ENCODE results near the gene NDUFAF3.
A peak's percentile ranks its signal among the peaks of the same experiment; 100 is the strongest.

Gene NDUFAF3

GRCh38 chr3:49017971-49018706 lies 3.8 kb upstream of the NDUFAF3 start, which contains the start of gene DALRD3:
Gene DALRD3, minus strand, starts transcription at chr3:49018580. Its CDS starts 16 bp downstream, at chr3:49018564.
- DNase-seq (ENCODE audit: low read depth) = peak; percentile 35

- DNase-seq (ENCODE audit: low read depth) = no peak
Observed at GRCh38 chr3:49018707-49019006, 3.3 kb upstream of the NDUFAF3 start.

DNA sequence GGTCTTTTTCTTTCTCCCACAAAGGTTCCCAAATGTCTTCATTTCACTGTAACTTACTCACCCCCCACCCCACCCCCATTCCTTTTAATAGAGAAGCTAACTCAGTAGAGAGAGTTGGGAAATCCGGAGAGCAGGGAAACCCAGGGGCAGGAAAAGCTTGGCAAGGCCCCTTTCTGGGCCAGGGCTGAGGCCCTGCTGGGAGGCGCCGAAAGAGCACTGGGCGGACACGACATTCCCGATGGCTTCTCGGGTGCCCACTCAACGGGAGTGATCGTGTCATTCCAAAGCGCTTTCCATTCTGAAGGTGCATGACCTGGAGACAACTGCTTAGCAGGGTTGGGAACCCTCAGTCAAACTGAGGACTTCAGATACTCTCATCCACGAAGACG lies 2.0 kb upstream of the NDUFAF3 start:
- no peak for DNase-seq (ENCODE audit: low read depth)

- no peak for DNase-seq (ENCODE audit: low read depth)
Observed at GRCh38 chr3:49020330-49021212, 1.4 kb upstream of the NDUFAF3 start.

- peak; percentile 96 for DNase-seq (ENCODE audit: low read depth)
Observed at GRCh38 chr3:49021213-49021812, 608 bp upstream of the NDUFAF3 start.

- DNase-seq (ENCODE audit: low read depth) = no peak
Observed at GRCh38 chr3:49022688-49023171, 809 bp downstream of the NDUFAF3 start.

- DNase-seq (ENCODE audit: low read depth) = no peak
Observed at GRCh38 chr3:49023775-49024174, 1.9 kb downstream of the NDUFAF3 start.

- DNase-seq (ENCODE audit: low read depth) = no peak
Observed at GRCh38 chr3:49024449-49024848, 2.5 kb downstream of the NDUFAF3 start.

DNA sequence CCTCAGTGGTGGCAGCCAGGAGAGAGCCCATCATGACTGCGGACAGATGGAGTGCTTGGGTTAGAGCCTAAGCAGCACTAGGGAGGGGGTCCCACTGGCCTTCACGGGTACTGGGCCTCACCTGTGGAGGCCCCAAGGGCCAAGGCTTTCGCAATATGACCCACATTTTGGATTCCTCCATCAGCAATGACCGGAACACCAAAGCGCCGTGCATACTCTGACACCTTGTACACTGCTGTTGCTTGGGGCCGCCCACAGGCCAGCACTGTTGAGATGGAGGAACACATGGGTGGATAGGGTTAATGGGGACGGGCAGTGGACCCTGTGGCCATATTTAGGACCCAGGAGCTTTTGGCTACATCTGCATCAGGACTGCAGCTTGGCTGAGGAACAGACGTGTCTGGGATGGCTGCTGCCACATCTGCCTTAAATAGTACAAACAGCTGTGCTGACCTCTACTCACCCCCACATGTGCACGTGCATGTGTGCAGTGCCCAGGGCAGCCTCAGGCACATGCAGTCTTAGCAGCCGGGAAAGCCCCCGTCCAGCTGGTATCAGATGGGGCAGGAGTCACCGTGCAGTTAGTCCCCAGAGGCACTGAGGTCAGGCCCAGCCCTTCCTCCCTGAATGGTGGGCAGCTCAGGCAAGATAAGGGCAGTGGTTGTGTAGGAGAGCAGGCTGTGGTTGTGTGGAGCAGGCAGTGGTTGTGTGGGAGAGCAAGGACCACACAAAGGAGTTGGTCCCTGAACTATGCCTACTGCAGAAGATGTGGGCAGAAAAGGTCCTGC lies 3.3 kb downstream of the NDUFAF3 start:
- DNase-seq (ENCODE audit: low read depth) = no peak

DNA sequence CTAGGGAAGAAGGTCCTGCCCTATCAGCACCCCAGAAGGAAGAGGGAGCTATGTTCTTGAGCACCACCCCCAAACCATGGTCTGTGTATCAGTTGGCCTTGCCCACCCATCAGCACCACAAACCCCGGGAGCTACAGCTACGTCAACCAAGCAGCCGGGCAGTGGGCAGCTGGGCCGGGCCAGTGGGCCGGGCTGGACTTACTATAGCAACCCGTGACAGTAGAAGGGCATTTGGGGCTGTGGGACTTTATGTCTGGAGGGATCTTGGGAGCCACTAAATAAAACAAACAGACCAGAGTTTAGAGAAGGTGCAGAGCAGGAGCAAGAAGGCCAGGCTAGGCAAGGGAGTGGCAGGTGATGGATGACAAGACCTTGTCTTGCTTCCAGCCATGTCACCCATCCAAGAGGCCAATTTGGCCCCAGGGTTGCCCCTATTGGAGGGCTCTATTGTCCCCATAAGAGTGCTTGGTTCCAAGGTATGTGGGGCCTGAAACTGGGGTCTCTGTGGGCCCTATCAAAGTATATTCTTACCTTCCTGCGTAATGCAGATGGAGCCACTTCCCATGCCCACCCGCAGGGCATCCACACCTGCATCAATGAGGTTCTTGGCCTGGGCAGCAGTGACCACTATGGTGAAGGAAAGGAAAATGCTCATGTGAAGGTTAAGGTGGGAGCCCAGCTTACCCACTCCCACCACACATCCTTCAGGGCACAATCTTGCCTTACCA lies 4.0 kb downstream of the NDUFAF3 start:
- no peak for DNase-seq (ENCODE audit: low read depth)

- no peak for DNase-seq (ENCODE audit: low read depth)
Observed at GRCh38 chr3:49026536-49026935, 4.6 kb downstream of the NDUFAF3 start.

DNA sequence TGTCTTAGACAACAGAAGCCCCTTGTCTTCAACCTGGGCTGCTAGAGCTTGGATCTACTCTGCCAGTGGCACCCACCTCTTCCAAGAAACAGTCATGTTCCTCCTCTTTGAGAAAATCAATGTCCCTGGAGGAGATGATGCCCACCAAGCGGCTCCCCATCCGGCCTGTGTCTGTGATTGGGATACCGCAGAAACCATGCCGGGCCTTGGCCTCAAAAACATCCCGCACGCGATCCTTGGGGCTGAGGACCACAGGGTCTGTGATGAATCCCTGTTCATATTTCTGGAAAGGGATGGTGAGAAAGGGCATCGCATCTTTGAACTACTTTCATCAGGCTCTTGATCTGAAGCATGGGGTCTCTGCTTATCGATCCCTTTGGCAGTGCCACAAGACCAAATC lies 5.7 kb downstream of the NDUFAF3 start:
- DNase-seq (ENCODE audit: low read depth) = no peak

- DNase-seq (ENCODE audit: low read depth) = no peak
Observed at GRCh38 chr3:49028298-49028672, 6.4 kb downstream of the NDUFAF3 start.

- DNase-seq (ENCODE audit: low read depth) = peak; percentile 88
Observed at GRCh38 chr3:49028673-49029562, 7.0 kb downstream of the NDUFAF3 start, which contains the start of gene IMPDH2. Gene IMPDH2, minus strand, starts transcription at chr3:49029398. Its CDS starts 48 bp downstream, at chr3:49029350.

GRCh38 chr3:49029563-49029884 lies 7.6 kb downstream of the NDUFAF3 start:
- DNase-seq (ENCODE audit: low read depth) = no peak

GRCh38 chr3:49030321-49030720 lies 8.4 kb downstream of the NDUFAF3 start:
- DNase-seq (ENCODE audit: low read depth) = no peak

DNA sequence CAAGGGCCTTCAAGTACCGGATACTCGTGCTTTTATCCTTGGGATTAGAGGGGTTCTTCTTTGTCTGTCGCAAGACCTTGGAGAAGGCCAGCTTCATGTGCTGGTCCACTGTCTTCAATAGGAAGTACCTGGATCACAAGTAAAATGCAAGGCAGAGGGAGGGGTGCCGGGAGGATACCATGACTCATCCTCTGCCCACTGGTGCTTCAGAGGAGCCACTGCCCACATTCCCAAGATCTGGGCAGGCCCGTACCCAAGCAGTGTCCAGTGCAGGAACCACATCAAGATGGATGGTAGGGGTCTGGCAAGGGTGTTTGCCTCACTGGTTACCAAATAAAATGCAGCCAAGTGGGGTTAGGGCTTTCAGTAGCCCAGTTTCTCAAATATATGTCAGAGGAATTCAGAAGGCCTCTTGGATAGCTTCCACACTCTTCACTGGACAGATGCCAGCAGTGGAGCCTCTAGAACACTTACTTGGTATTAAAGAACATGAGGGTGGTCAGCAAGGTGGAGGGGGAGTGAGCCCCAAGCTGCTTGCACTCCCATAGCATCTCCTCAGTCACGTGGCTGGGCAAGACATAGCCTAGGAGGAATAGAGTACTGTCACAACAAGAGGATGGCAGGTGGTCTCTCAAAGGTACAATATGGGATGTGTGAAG lies 10.9 kb downstream of the NDUFAF3 start:
- DNase-seq (ENCODE audit: low read depth) = no peak

GRCh38 chr3:49034650-49035049 lies 12.7 kb downstream of the NDUFAF3 start:
- no peak for DNase-seq (ENCODE audit: low read depth)

GRCh38 chr3:49035281-49035680 lies 13.4 kb downstream of the NDUFAF3 start:
- no peak for DNase-seq (ENCODE audit: low read depth)

DNA sequence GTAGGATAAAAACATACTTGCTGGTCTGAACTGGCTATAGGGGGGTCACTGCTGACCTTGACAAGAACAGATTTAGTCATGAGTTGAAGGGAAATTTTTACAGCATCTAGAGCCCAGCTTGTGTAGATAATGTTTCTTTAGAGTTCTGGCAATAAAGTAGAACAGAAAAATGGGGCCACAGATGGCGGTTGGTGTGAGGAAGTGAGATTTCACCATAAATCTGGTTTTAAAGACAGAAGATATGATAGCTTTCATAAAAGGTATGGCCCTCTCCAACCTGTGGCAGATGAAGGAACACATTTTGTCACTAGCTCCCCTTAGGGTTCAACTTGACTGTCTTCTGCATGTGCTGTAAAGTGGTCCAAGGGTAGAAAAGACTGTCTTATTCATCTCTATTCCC lies 31.6 kb downstream of the NDUFAF3 start:
- DNase-seq (ENCODE audit: low read depth) = no peak

Measured in stimulated activated CD8-positive, alpha-beta memory T cell treated with anti-CD3 and anti-CD28 coated beads, Interleukin-12 subunit alpha, Interleukin-12 subunit beta, amount 100 ng/mL, for 4 hours (primary cell).